GM21529 (cell line): ENCODE measurements around the gene CACNG3.
"Not testable (repeated sequence)": the region's sequence is repeated elsewhere in the genome, so short reads cannot be mapped to it uniquely, and the experiment has no call there.

Experiments used
- ATAC-seq: cut with Tn5 transposase; IDR thresholded peaks from one replicate; pipeline ENCODE4 v1.9.1; 2021; ENCODE audit not compliant: unreplicated experiment

Gene CACNG3

DNA sequence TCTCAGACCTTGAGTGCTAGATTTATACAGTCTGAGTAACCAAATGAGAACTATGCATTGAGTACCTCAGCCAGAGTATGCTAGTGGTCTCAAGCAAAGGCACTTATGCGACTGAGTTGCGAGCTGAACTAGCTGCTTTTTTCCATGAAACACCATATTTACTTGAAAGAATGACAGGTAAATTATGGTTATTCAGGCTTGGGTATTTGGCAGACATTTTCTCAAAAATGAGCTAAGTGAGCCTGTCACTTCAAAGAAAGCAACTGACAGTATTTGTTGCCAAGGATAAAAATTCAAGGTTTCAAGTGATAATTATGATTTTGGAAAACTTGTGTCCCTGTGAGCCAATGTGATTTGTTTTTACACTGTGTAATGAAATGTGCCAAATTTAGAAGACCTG is 19.3 kb downstream of the CACNG3 start:
- no peak for ATAC-seq

DNA sequence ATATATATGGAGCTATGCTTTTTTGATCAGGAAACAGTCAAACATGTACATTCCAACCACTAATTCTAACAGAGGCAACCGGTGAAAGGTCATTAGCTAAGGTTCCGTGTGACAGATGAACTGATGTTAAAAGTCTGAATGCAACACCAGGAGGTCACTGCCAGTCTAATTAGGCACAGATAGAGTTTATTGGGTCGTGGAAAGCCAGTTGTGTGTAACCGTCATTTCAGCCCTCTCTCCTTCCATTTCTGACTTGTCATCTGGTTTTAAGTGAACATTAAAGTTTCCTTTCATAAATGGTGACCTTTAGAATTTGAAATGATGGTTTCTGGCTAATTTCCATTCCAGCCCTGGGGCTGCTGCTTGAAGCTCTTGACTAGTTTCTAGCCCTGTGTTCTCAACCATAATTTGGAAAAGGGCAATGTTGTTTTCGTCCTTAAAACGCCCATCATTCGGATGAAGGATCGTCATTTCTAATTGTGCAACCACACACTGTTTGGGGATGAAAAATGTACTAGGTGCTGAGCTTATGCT is 23.9 kb downstream of the CACNG3 start:
- no peak for ATAC-seq

GRCh38 chr16:24281466-24281865 is 25.3 kb downstream of the CACNG3 start:
- no peak for ATAC-seq

DNA sequence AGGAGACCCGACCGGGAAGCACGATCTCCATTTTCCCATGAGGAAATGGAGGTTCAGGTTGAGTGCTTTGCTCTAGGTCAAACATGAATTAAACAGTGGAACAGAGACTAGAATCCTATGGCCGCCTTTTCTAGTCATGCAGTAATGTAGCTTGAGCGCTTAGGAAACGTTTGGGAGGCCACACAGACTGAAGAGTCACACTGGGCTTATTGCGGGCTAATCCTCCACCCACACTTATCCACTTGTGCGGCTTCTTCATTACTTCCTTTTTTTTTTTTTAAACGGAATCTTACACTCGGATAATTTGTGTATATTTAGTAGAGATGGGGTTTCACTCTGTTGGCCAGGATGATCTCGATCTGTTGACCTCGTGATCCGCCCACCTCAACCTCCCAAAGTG is 26.0 kb downstream of the CACNG3 start:
- no peak for ATAC-seq

DNA sequence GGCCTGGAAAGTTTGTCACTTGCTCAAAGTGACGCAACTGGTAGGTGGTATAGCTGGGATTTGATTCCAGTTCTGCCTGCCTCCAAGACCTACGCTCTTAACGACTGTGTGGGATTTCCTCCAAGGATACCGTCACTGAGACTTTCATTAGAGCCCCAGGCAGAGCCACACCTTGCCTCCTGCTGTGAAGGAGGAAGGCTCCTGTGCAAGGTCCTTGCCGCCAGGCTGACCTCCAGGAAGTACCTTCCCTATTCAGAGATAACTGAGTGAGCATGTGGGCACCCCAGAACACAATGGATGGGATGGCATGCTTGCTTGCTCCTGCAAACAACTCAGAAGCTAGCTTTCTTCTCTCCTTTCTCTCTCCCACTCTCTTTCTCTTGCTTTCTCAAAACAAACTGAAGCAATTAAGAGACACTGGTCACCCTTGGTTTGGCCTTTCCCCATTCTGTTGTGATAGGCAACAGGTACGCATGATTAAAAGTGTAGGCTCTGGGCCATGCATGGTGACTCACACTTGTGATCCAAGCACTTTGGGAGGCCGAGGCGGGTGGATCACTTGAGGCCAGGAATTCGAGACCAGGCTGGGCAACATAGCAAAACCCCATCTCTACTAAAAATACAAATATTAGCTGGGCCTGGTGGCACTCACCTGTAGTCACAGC is 30.7 kb downstream of the CACNG3 start:
- no peak for ATAC-seq

DNA sequence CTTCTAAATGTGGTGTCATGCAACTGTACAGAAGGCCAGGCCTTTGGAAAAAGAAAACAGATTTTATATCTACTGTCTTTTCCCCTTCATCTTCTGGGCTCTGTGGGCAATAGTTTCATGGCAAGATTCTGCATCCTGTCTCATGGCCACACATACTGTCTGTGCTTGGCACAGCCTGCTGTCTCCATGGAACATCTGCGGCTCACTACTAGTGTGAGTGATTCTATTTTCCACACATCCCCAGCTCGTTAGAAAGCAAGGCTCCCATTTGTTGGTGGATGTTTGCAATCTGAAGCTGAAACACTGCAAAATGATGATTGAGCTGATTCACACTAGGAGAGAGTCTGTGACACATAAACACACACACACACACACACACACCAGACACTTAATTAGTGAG is 32.4 kb downstream of the CACNG3 start:
- ATAC-seq, result no peak

- ATAC-seq, result no peak
These were observed 33.1 kb downstream of the CACNG3 start for GRCh38 chr16:24289166-24289700.

DNA sequence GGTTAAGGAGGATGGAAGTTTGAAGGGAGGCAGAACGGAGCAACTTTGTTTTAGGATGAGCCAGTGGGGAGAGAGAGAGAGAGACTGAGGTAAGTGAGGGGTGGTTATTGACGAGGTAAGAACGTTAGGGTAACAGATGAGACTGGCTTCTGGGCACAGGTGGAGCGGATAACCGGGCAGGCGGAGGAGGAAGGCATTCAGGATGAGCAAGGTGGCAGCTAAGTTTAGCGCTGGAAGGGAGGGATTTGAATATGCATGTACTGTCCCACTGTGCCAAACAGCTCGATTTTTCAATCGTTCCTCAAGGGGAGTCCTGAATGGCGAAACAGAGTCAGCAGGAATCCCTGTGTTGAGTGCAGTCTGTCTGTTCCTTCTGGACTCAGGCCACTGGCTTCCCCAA is 35.8 kb downstream of the CACNG3 start:
- no peak for ATAC-seq

GRCh38 chr16:24294131-24294530 is 38.0 kb downstream of the CACNG3 start:
- ATAC-seq, result no peak

- no peak for ATAC-seq
These were observed 41.2 kb downstream of the CACNG3 start for GRCh38 chr16:24297375-24297774.

DNA sequence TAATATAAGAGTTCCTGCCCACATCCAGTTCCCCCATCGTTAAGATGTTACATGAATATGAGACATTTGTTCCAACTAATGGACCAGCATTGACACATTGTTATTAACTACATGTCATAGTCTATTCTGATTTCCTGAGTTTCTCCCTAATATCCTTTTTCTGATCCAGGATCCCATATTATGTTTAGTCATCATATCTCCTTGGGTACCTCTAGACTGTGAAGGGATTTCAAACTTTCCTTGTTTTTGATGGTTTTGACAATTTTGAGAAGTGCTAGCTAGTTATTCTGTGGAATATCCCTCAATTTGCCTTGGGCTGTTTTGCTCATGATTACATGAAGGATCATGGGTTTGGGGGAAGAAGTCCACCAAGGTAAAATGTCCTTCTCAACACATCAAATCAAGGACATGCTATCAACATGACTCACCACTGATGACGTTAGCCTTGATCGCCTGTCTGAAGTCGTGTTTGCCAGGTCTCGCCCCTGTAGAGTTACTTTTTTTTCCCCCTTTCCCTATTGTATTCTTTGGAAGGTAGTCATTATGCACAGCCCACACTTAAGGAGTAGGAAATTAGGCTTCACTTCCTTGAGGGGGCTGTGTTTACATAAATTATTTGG is 42.5 kb downstream of the CACNG3 start:
- no peak for ATAC-seq

DNA sequence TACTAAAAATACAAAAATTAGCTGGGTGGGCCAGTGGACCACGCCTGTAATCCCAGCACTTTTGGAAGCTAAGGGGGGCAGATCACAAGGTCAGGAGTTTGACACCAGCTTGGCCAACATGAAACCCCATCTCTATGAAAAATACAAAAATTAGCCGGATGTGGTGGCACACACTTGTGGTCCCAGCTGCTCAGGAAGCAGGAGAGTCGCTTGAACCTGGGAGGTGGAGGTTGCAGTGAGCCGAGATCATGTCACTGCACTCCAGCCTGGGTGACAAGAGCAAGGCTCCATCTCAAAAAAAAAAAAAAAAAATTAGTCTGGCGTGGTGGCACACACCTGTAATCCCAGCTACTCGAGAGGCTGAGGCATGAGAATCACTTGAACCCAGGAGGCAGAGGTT is 44.6 kb downstream of the CACNG3 start:
- not testable (repeated sequence) for ATAC-seq

GRCh38 chr16:24302636-24303035 is 46.5 kb downstream of the CACNG3 start:
- no peak for ATAC-seq

GRCh38 chr16:24308200-24308599 is 52.1 kb downstream of the CACNG3 start:
- no peak for ATAC-seq

DNA sequence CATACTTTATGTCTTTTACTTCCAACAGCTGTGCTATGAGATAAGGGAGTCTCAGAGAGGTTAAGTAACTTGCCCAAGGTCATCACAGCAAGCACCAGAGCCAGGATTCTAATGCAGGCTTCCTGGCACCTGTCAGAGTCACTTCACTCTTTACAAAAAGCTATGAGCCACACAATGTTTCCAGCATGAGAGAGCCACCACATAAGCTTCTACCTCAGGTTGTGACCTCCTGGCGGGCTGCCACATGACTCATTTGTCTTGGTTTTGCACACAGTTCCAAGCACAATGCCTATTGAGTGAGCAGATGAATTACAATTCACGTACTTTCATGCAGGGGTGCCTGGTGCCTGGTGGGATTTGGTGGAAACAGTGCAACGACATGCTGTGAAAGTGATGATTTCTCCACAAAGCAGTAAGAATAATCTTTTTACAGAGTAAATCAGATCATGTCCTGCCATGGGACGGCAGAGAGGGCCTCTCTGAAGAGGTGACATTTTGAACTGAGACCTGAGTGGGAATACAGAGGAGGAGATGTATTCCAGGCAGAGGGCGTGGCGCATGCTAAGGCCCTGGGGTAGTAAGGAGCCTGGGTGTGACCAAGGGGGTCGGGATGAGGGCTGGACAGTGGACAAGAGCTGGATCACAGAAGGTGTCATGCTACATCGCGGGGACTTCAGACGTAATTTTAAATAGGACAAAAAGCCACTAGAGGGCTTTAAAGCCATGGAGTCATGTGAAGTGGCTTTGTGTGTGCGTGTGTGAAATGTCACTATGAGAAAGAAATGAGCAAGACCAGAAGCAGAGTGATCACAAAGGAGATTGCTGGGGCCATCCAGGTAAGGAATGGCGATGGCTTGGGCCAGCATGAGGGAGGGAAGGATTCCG is 53.4 kb downstream of the CACNG3 start:
- ATAC-seq, result no peak

GRCh38 chr16:24315343-24315742 is 59.2 kb downstream of the CACNG3 start:
- ATAC-seq, result no peak

GRCh38 chr16:24318680-24319079 is 62.5 kb downstream of the CACNG3 start:
- ATAC-seq, result no peak

DNA sequence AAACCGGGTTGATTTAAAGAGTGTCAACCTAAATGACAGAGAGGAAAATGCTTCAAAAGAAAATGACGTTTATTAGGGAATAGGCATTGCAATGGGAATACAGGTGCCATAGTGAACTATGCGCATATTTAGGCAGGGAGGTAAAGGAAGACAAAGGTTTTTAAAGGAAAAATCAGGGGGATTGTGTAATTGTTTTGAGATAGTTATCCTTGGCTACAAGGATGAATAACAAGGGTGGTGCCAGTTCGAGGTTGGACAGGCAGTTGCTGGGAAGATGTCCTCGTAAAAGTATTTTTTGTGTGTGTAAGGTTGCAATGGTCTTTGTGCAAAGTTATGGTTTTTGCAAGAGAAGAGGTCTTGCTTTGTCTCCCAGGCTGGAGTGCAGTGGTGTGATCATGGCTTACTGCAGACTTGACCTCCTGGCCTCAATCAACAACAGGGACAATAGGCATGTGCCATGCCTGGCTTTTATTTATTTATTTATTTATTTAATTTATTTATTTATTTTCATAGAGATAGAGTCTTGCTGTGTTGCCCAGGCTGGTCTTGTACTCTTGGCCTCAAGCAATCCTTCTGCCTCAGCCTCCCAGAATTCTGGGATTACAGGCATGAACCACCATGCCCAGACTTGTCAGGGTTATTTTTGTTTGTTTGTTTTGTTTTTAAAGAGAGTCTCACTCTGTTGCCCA is 63.1 kb downstream of the CACNG3 start:
- no peak for ATAC-seq

- no peak for ATAC-seq
These were observed 66.0 kb downstream of the CACNG3 start for GRCh38 chr16:24322106-24322505.

DNA sequence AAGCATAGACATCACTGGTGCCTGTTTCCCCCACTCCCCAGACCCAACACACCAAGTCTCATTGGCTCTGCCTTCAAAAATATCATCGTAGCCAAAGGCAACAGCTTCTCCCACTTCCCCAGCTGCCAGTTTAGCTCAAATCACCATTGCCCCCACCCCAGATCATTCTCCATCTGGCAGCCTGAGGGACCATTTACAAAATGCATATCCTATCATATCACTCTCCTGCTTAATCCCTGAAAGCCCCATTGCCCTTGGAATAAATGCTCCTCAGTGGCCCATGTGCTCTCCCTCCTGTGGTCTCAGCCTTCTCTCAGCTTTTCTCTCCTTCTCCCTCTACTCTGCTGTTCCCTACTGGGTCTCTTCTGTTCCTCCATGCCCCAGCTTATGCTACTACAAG is 68.3 kb downstream of the CACNG3 start:
- ATAC-seq, result no peak
